ENCODE measurements around the gene SP2. TPM values are rescaled to one million over a fixed set of nuclear protein-coding genes. Genes with fewer than 3 reads are reported as not detected.

Gene SP2
- total and polyA plus RNA-seq, 2 of the 13 experiments (the other 11 are each of a cell fraction or from before 2014, with no cell fraction given), result 1.4 to 4.8 TPM

GRCh38 chr17:47949197-47949759, 53.2 kb downstream of the SP2 start (continued):
- TF ChIP-seq ZNF639 (CRISPR knock-in tag; conservative IDR thresholded peaks at IDR 0.05) (peak; percentile 67; the same call in 1 of the 2 replicates), DNMT1 (CRISPR knock-in tag; IDR thresholded peaks at IDR 0.05) (no peak), ISL2 (CRISPR knock-in tag; IDR thresholded peaks at IDR 0.05) (no peak), FOXP4 (CRISPR knock-in tag; IDR thresholded peaks at IDR 0.05) (no peak; the same call in 1 of the 2 replicates), TBL1XR1 (IDR thresholded peaks at IDR 0.05; ENCODE audit: borderline replicate concordance, low read length, partially characterized antibody) (peak; percentile 49), ZNF558 (CRISPR knock-in tag; IDR thresholded peaks at IDR 0.05; ENCODE audit: borderline replicate concordance) (peak; percentile 79; the same call in 1 of the 2 replicates), HDAC1 (CRISPR knock-in tag; IDR thresholded peaks at IDR 0.05) (peak; percentile 59; the same call in 1 of the 2 replicates), NFE2L2 (IDR thresholded peaks at IDR 0.05; ENCODE audit: low read length) (no peak), GABPB1 (CRISPR knock-in tag; IDR thresholded peaks at IDR 0.05) (peak; percentile 67), PHF21A (CRISPR knock-in tag; IDR thresholded peaks at IDR 0.05) (peak; percentile 64), TBX2 (CRISPR knock-in tag; IDR thresholded peaks at IDR 0.05; ENCODE audit: borderline replicate concordance) (0 out of 2 replicates have a peak, but pooled peaks have one; percentile 19), CHCHD3 (CRISPR knock-in tag; IDR thresholded peaks at IDR 0.05) (no peak), ZNF563 (CRISPR knock-in tag; IDR thresholded peaks at IDR 0.05) (0 out of 2 replicates have a peak, but pooled peaks have one; percentile 19), ZNF713 (CRISPR knock-in tag; IDR thresholded peaks at IDR 0.05) (no peak), KAT8 (CRISPR knock-in tag; IDR thresholded peaks at IDR 0.05) (peak; percentile 48; the same call in 1 of the 2 replicates), ZNF33A (CRISPR knock-in tag; IDR thresholded peaks at IDR 0.05; ENCODE audit: borderline replicate concordance) (no peak), ZNF44 (CRISPR knock-in tag; IDR thresholded peaks at IDR 0.05) (peak; percentile 91), REST (IDR thresholded peaks at IDR 0.05; ENCODE audit: borderline replicate concordance in 1 of 2, low read depth in 1 of 2, low read length in 2 of 2) (peak in 1 of 2 experiments; percentile 7; a peak in 1 of 4 replicates), MXD4 (CRISPR knock-in tag; IDR thresholded peaks at IDR 0.05) (no peak), FLYWCH1 (CRISPR knock-in tag; IDR thresholded peaks at IDR 0.05) (peak; percentile 79; the same call in 1 of the 2 replicates), ZNF772 (CRISPR knock-in tag; IDR thresholded peaks at IDR 0.05) (peak; percentile 80; the same call in 1 of the 2 replicates), ETS1 (CRISPR knock-in tag; IDR thresholded peaks at IDR 0.05) (no peak), CENPX (CRISPR knock-in tag; IDR thresholded peaks at IDR 0.05) (no peak)

Data from HepG2 (cell line).